Ecto neural progenitor cell (in vitro differentiated cells): ENCODE measurements around the gene SYAP1.
"Not testable (repeated sequence)": the region's sequence is repeated elsewhere in the genome, so short reads cannot be mapped to it uniquely, and the experiment has no call there.

Experiments used
- DNase-seq: peaks from one replicate; pipeline ENCODE4 v3.0.0-alpha.2; 2018; ENCODE audit warnings: low spot score

The SYAP1 gene

GRCh38 chrX:16725072-16725471 is 5.7 kb downstream of the SYAP1 start:
- DNase-seq = no peak

- DNase-seq = not testable (repeated sequence)
These were observed 7.1 kb downstream of the SYAP1 start for GRCh38 chrX:16726347-16726988.

- no peak for DNase-seq
These were observed 8.2 kb downstream of the SYAP1 start for GRCh38 chrX:16727637-16728036.

- no peak for DNase-seq
These were observed 11.0 kb downstream of the SYAP1 start for GRCh38 chrX:16730450-16730849.

- DNase-seq = no peak
These were observed 13.6 kb downstream of the SYAP1 start for GRCh38 chrX:16733013-16733412.

GRCh38 chrX:16737024-16737423 is 17.6 kb downstream of the SYAP1 start:
- DNase-seq = no peak

GRCh38 chrX:16739574-16739973 is 20.2 kb downstream of the SYAP1 start:
- peak; percentile 49 for DNase-seq

GRCh38 chrX:16743604-16744325 is 24.4 kb downstream of the SYAP1 start:
- no peak for DNase-seq

GRCh38 chrX:16745102-16745501 is 25.7 kb downstream of the SYAP1 start:
- no peak for DNase-seq

GRCh38 chrX:16745659-16746058 is 26.2 kb downstream of the SYAP1 start:
- DNase-seq = no peak

GRCh38 chrX:16748425-16748824 is 29.0 kb downstream of the SYAP1 start:
- no peak for DNase-seq

GRCh38 chrX:16750136-16750535 is 30.7 kb downstream of the SYAP1 start:
- no peak for DNase-seq

- DNase-seq = no peak
These were observed 34.6 kb downstream of the SYAP1 start for GRCh38 chrX:16754019-16754418.

GRCh38 chrX:16756724-16757123 is 37.3 kb downstream of the SYAP1 start:
- DNase-seq = no peak

GRCh38 chrX:16761500-16761899 is 42.1 kb downstream of the SYAP1 start:
- not testable (repeated sequence) for DNase-seq

- no peak for DNase-seq
These were observed 43.2 kb downstream of the SYAP1 start for GRCh38 chrX:16762579-16762978.

GRCh38 chrX:16765594-16765993 is 46.2 kb downstream of the SYAP1 start:
- no peak for DNase-seq

GRCh38 chrX:16770970-16771482 is 51.6 kb downstream of the SYAP1 start:
- no peak for DNase-seq

- DNase-seq = peak; percentile 66
These were observed 52.3 kb downstream of the SYAP1 start for GRCh38 chrX:16771483-16772398.

GRCh38 chrX:16772460-16772859 is 53.0 kb downstream of the SYAP1 start:
- DNase-seq = peak; percentile 53

GRCh38 chrX:16774746-16775145 is 55.3 kb downstream of the SYAP1 start:
- DNase-seq = no peak

GRCh38 chrX:16778545-16778944 is 59.1 kb downstream of the SYAP1 start:
- no peak for DNase-seq
